ENCODE data around the gene MYO16. TPM values are rescaled to one million over a fixed set of nuclear protein-coding genes. Genes with fewer than 3 reads are reported as not detected.

MYO16 gene
- polyA plus RNA-seq, 1 donor from 2014 or later: 2.5 TPM

GRCh38 chr13:109214393-109214792 lies 585.0 kb downstream of the MYO16 start:
- Histone ChIP-seq H3K9me3 (ENCODE audit: low read length) (no peaks in the 10 kb centered on the region), H3K27ac (ENCODE audit: low read length) (no peak overlapping the region), H3K4me2 (ENCODE audit: low read length) (no peak overlapping the region), H3K9me2 (ENCODE audit: insufficient read depth, low read length) (no peaks in the 10 kb centered on the region), H3K4me3 (ENCODE audit: low read length) (no peak overlapping the region), H3F3A (ENCODE audit: insufficient read depth, low read length, poor library complexity, severe bottlenecking) (no peaks in the 10 kb centered on the region), H3K36me3 (ENCODE audit: insufficient read depth, low read length) (no peaks in the 10 kb centered on the region), H3K27me3 (ENCODE audit: insufficient read depth, low read depth, low read length) (no peaks in the 10 kb centered on the region), H3K79me2 (replicated peaks; ENCODE audit: insufficient read depth, low read length) (no peaks in the 10 kb centered on the region), H2AFZ (ENCODE audit: low read depth, low read length) (no peak overlapping the region), H3K9ac (ENCODE audit: low read length) (no peak overlapping the region), H4K20me1 (ENCODE audit: insufficient read depth) (no peaks in the 10 kb centered on the region)
- TF ChIP-seq RAD21 (conservative IDR thresholded peaks at IDR 0.05): no peak
- no peak for TF ChIP-seq EP300 (conservative IDR thresholded peaks at IDR 0.05; ENCODE audit: poor library complexity, severe bottlenecking)
- TF ChIP-seq TAF1 (IDR thresholded peaks at IDR 0.05; ENCODE audit: low read depth): no peak
- TF ChIP-seq REST (IDR thresholded peaks at IDR 0.05; ENCODE audit: borderline replicate concordance): no peak
- no peak for TF ChIP-seq SMC3 (conservative IDR thresholded peaks at IDR 0.05; ENCODE audit: poor library complexity)
- TF ChIP-seq CTCF (IDR thresholded peaks at IDR 0.05; ENCODE audit: poor library complexity, severe bottlenecking): no peak
- TF ChIP-seq MXI1 (conservative IDR thresholded peaks at IDR 0.05; ENCODE audit: poor library complexity, severe bottlenecking): no peak
- no peak for TF ChIP-seq EZH2 (IDR thresholded peaks at IDR 0.05; ENCODE audit: borderline replicate concordance, insufficient read depth, low read length, poor library complexity, severe bottlenecking)
- no peak for TF ChIP-seq POLR2AphosphoS5 (IDR thresholded peaks at IDR 0.05)

- Histone ChIP-seq H3K27ac (ENCODE audit: low read length) (no peak overlapping the region), H3K9ac (ENCODE audit: low read length) (no peak overlapping the region), H3K9me2 (ENCODE audit: insufficient read depth, low read length) (no peaks in the 10 kb centered on the region)
Observed at GRCh38 chr13:109215377-109215776, 586.0 kb downstream of the MYO16 start.

More at GRCh38 chr13:109215377-109215776, 586.0 kb downstream of the MYO16 start:
- Histone ChIP-seq H3K4me2 (ENCODE audit: low read length) (no peak overlapping the region), H3K4me3 (ENCODE audit: low read length) (no peak overlapping the region), H3K9me3 (ENCODE audit: low read length) (no peaks in the 10 kb centered on the region), H4K20me1 (ENCODE audit: insufficient read depth) (no peaks in the 10 kb centered on the region), H3K36me3 (ENCODE audit: insufficient read depth, low read length) (no peaks in the 10 kb centered on the region), H3K27me3 (ENCODE audit: insufficient read depth, low read depth, low read length) (no peaks in the 10 kb centered on the region), H2AFZ (ENCODE audit: low read depth, low read length) (no peak overlapping the region), H3K79me2 (replicated peaks; ENCODE audit: insufficient read depth, low read length) (no peaks in the 10 kb centered on the region), H3F3A (ENCODE audit: insufficient read depth, low read length, poor library complexity, severe bottlenecking) (no peaks in the 10 kb centered on the region)
- TF ChIP-seq TAF1 (IDR thresholded peaks at IDR 0.05; ENCODE audit: low read depth): no peak
- no peak for TF ChIP-seq POLR2AphosphoS5 (IDR thresholded peaks at IDR 0.05)
- TF ChIP-seq RAD21 (conservative IDR thresholded peaks at IDR 0.05): no peak
- TF ChIP-seq SMC3 (conservative IDR thresholded peaks at IDR 0.05; ENCODE audit: poor library complexity): no peak
- TF ChIP-seq CTCF (IDR thresholded peaks at IDR 0.05; ENCODE audit: poor library complexity, severe bottlenecking): no peak
- no peak for TF ChIP-seq MXI1 (conservative IDR thresholded peaks at IDR 0.05; ENCODE audit: poor library complexity, severe bottlenecking)
- TF ChIP-seq EZH2 (IDR thresholded peaks at IDR 0.05; ENCODE audit: borderline replicate concordance, insufficient read depth, low read length, poor library complexity, severe bottlenecking): no peak
- TF ChIP-seq EP300 (conservative IDR thresholded peaks at IDR 0.05; ENCODE audit: poor library complexity, severe bottlenecking): no peak
- no peak for TF ChIP-seq REST (IDR thresholded peaks at IDR 0.05; ENCODE audit: borderline replicate concordance)

Data from neural cell (in vitro differentiated cells).